Measurements from ENCODE around the gene SERPINA9.
"Not testable (repeated sequence)": the region's sequence is repeated elsewhere in the genome, so short reads cannot be mapped to it uniquely, and the experiment has no call there.

The SERPINA9 gene

GRCh38 chr14:94428610-94429009 lies 47.4 kb downstream of the SERPINA9 start:
- in situ Hi-C loops (cut with MboI; ENCODE audit: low sequenced_read_pairs), result no loop called here

DNA sequence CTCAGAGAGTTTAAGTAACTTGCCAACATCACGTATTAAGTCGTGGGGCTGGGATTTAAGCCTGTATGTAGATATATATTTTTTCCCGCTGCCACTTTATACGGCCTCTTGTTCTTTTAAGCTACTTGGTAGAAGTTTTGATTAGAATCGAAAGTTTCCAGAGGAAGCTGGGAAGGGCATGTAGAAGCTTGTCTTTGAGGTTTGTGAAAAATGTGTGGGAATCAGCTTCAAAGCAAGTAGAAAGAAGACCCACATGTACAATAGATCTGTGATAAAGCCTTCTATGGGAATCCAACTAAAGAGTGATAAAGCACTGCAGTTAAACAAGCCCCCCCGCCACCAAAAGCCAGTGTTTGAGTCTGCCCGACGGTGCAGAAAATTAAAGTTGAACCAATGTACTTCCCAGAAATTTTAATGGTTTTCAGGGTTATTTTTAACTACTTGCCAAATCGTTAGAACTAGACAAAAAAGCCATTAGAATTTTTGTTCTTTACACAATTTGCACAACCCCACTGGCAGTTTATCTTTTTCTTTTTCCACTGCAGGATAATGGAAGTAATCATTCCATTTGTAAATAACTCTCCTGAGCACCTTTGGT lies 48.9 kb downstream of the SERPINA9 start:
- in situ Hi-C loops (cut with MboI; ENCODE audit: low sequenced_read_pairs), result no loop called here

DNA sequence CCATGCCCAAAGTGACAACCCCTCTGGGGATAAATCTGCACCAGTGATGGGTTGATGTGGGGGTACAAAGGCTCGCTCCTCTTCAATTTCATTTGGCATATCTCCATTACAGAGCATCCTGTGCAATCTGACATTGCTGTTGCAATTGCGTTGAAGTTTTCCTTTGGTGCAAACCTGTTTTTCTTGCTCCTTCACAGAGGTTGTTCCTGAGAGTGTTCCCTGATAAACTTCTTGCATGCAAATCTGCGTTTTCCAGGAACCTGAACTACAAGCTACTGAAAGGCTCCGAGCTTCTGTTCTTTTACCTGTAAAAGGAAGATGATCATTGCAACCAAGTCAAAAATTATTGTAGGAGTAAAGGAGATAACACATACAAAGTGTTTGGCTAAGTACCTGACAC lies 49.5 kb downstream of the SERPINA9 start:
- in situ Hi-C loops (cut with MboI; ENCODE audit: low sequenced_read_pairs), result no loop called here

- in situ Hi-C loops (cut with MboI; ENCODE audit: low sequenced_read_pairs), result no loop called here
Observed at GRCh38 chr14:94424371-94424770, 51.6 kb downstream of the SERPINA9 start.

DNA sequence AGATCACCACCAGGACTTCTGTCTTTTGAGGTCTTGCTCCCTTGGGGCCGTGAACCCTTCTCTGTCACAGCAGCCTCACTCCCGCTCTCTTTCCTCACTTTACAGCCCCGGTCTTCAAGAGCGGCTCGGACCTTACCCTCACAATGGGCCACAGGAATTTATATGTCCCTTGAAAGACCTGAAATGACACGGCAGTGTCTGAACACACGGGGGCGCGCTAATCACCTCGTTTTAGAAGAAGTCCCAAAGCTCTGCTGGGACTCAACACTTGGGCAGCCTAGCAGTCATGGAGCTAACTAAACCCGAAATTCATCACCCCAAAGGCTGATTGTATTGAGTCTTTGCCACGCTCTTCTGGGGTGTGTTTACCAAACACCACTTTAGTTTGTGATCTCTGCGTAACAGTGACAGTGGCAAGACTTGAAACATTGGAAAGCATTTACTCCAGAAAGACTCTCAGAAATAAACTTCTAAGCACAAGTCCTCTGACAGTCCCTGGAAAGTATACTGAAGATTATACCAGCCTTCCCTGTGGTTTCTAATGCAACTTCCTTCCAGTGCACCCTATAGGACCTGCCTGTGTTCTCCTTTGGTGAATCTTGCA lies 52.4 kb downstream of the SERPINA9 start:
- in situ Hi-C loops (cut with MboI; ENCODE audit: low sequenced_read_pairs), result no loop called here

- in situ Hi-C loops (cut with MboI; ENCODE audit: low sequenced_read_pairs), result no loop called here
Observed at GRCh38 chr14:94421316-94421715, 54.7 kb downstream of the SERPINA9 start.

- in situ Hi-C loops (cut with MboI; ENCODE audit: low sequenced_read_pairs), result not testable (repeated sequence)
Observed at GRCh38 chr14:94417497-94418205, 58.3 kb downstream of the SERPINA9 start.
